ENCODE measurements around the gene NDUFB7. TPM values are rescaled to one million over a fixed set of nuclear protein-coding genes. Genes with fewer than 3 reads are reported as not detected.

The NDUFB7 gene
- total RNA-seq, 1 experiment from 2014 or later: 254 TPM

- no peak for TF ChIP-seq CTCF (IDR thresholded peaks at IDR 0.05)
- no peak for TF ChIP-seq ESRRA (CRISPR knock-in tag; IDR thresholded peaks at IDR 0.05; ENCODE audit: borderline replicate concordance)
- peak; percentile 56; the same call in 1 of the 2 replicates for TF ChIP-seq CREM (CRISPR knock-in tag; IDR thresholded peaks at IDR 0.05)
- peak; percentile 23; the same call in 1 of the 2 replicates for TF ChIP-seq HMGA2 (CRISPR knock-in tag; IDR thresholded peaks at IDR 0.05)
- TF ChIP-seq MLX (CRISPR knock-in tag; IDR thresholded peaks at IDR 0.05): no peak
- no peak for TF ChIP-seq CREB1 (CRISPR knock-in tag; IDR thresholded peaks at IDR 0.05)
- TF ChIP-seq ZNF532 (CRISPR knock-in tag; IDR thresholded peaks at IDR 0.05; ENCODE audit: borderline replicate concordance): no peak
- peak; percentile 61; the same call in 1 of the 2 replicates for TF ChIP-seq USF1 (CRISPR knock-in tag; IDR thresholded peaks at IDR 0.05)
- no peak for TF ChIP-seq NFATC4 (CRISPR knock-in tag; IDR thresholded peaks at IDR 0.05)
- peak; percentile 92 for TF ChIP-seq SP1 (CRISPR knock-in tag; conservative IDR thresholded peaks at IDR 0.05)
- no peak for TF ChIP-seq FOXJ3 (CRISPR knock-in tag; IDR thresholded peaks at IDR 0.05; ENCODE audit: borderline replicate concordance)
- TF ChIP-seq NR3C1 (CRISPR knock-in tag; conservative IDR thresholded peaks at IDR 0.05; ENCODE audit: low read depth): no peak
- no peak for TF ChIP-seq SMAD3 (CRISPR knock-in tag; IDR thresholded peaks at IDR 0.05; ENCODE audit: borderline replicate concordance)
- no peak for TF ChIP-seq TP53 (CRISPR knock-in tag; IDR thresholded peaks at IDR 0.05)
- peak; percentile 71 for TF ChIP-seq FOXK1 (CRISPR knock-in tag; IDR thresholded peaks at IDR 0.05)
- TF ChIP-seq ZSCAN18 (CRISPR knock-in tag; IDR thresholded peaks at IDR 0.05): no peak
- no peak for TF ChIP-seq NR1H2 (CRISPR knock-in tag; IDR thresholded peaks at IDR 0.05)
- peak; percentile 63; the same call in 1 of the 2 replicates for TF ChIP-seq GABPB1 (CRISPR knock-in tag; IDR thresholded peaks at IDR 0.05)
- TF ChIP-seq JAZF1 (CRISPR knock-in tag; IDR thresholded peaks at IDR 0.05): no peak
- peak; percentile 50; the same call in 1 of the 2 replicates for TF ChIP-seq HMGXB4 (CRISPR knock-in tag; IDR thresholded peaks at IDR 0.05)
- no peak for TF ChIP-seq ATF2 (CRISPR knock-in tag; IDR thresholded peaks at IDR 0.05; ENCODE audit: borderline replicate concordance, low read depth)
- no peak for TF ChIP-seq ZBTB43 (CRISPR knock-in tag; IDR thresholded peaks at IDR 0.05)
- no peak for TF ChIP-seq NR2C2 (CRISPR knock-in tag; IDR thresholded peaks at IDR 0.05)
Observed at GRCh38 chr19:14529254-14530004, 42.4 kb downstream of the NDUFB7 start, which contains the start of gene TECR (continued).

All from WTC11 (cell line).